Loucy (cell line): ENCODE data around the gene PPP1R10.

Source experiments
- H2AFZ ChIP-seq: fragments of 200-600 bp; sonication (generic); 2 replicates; pipeline ENCODE4 v1.6.0; 2016; ENCODE audit warnings: antibody characterized with exemption, mild to moderate bottlenecking, low read length, moderate library complexity
- H3F3A ChIP-seq: fragments of 200-600 bp; 2 replicates; pipeline ENCODE4 v1.6.0; 2016; ENCODE audit warnings: antibody characterized with exemption, low read depth, mild to moderate bottlenecking
- H3K27me3 ChIP-seq: fragments of 200-600 bp; sonication (generic); 2 replicates; pipeline ENCODE4 v1.6.1; 2014; ENCODE audit warnings: low read length, mild to moderate bottlenecking; ENCODE audit not compliant: insufficient read depth, poor library complexity, severe bottlenecking
- H3K36me3 ChIP-seq: fragments of 200-600 bp; sonication (generic); 2 replicates; pipeline ENCODE4 v1.6.1; 2016; ENCODE audit warnings: low read length; ENCODE audit not compliant: insufficient read depth
- H3K4me1 ChIP-seq: fragments of 200-600 bp; sonication (generic); 2 replicates; pipeline ENCODE4 v1.5.1; 2014; ENCODE audit warnings: low read length, mild to moderate bottlenecking; ENCODE audit not compliant: insufficient read depth, poor library complexity, severe bottlenecking
- H3K4me2 ChIP-seq: fragments of 200-600 bp; sonication (generic); 2 replicates; pipeline ENCODE4 v1.6.0; 2014; ENCODE audit warnings: antibody characterized with exemption, low read length, low read depth, mild to moderate bottlenecking; ENCODE audit not compliant: poor library complexity, severe bottlenecking
- H3K4me3 ChIP-seq: fragments of 200-600 bp; sonication (generic); 2 replicates; pipeline ENCODE4 v1.5.1; 2014; ENCODE audit warnings: low read length, mild to moderate bottlenecking, mixed read lengths; ENCODE audit not compliant: poor library complexity, severe bottlenecking
- H3K79me2 ChIP-seq: fragments of 200-600 bp; sonication (generic); 2 replicates; pipeline ENCODE4 v1.6.1; 2014; ENCODE audit warnings: low read length; ENCODE audit not compliant: insufficient read depth
- H3K9ac ChIP-seq: fragments of 200-600 bp; sonication (generic); 2 replicates; pipeline ENCODE4 v1.6.0; 2014; ENCODE audit warnings: mild to moderate bottlenecking, low read depth, low read length, moderate library complexity; ENCODE audit not compliant: poor library complexity, severe bottlenecking
- H3K9me2 ChIP-seq: fragments of 200-600 bp; sonication (generic); replicated peaks from 2 replicates; pipeline ENCODE4 v1.6.1; 2016; ENCODE audit warnings: low read depth, low read length, mixed read lengths
- H3K9me3 ChIP-seq: fragments of 200-600 bp; sonication (generic); 2 replicates; pipeline ENCODE4 v1.6.1; 2014; ENCODE audit warnings: mild to moderate bottlenecking, antibody characterized with exemption, low read length, low read depth; ENCODE audit not compliant: insufficient read depth
- H4K20me1 ChIP-seq: fragments of 200-600 bp; sonication (generic); 2 replicates; pipeline ENCODE4 v1.6.0; 2014; ENCODE audit warnings: antibody characterized with exemption, low read length, mild to moderate bottlenecking; ENCODE audit not compliant: insufficient read depth, poor library complexity, severe bottlenecking
- CTCF ChIP-seq: fragments of 200-600 bp; sonication (generic); conservative IDR thresholded peaks from 2 replicates; pipeline ENCODE4 v1.5.1; 2014; ENCODE audit warnings: mild to moderate bottlenecking, antibody characterized with exemption, low read length
- EZH2phosphoT487 ChIP-seq: fragments of 200-600 bp; IDR thresholded peaks from 2 replicates; pipeline ENCODE4 v1.6.1; 2018; ENCODE audit warnings: antibody characterized with exemption, mild to moderate bottlenecking, moderate library complexity, borderline replicate concordance

The PPP1R10 gene

DNA sequence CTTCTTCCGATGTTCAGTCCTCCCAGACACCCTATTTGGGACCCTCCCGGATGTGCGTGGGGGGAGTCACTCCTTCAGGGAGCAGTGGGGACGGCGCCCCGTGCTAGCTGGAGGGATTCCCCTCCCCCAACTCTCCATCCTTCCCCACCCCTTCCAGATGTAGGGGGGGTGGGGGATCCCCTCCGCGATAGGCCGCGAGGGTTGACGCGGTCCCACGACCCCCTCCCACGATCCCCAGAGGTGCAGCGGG is 61.3 kb downstream of the PPP1R10 start:
- Histone ChIP-seq H3K9me2 (no peaks in the 10 kb centered on the region), H3K36me3 (peaks cover 35% of the 10 kb centered on the region; the same call in 1 of the 2 replicates), H2AFZ (peak overlapping the region; percentile 93), H3K9ac (peak overlapping the region; percentile 89), H3K4me2 (peak overlapping the region; percentile 96), H3K27me3 (no peaks in the 10 kb centered on the region), H4K20me1 (peaks cover 37% of the 10 kb centered on the region), H3K79me2 (peaks cover 65% of the 10 kb centered on the region), H3K4me1 (peaks cover 29% of the 10 kb centered on the region), H3K4me3 (peak overlapping the region; percentile 85), H3F3A (no peaks in the 10 kb centered on the region), H3K9me3 (no peaks in the 10 kb centered on the region)
- no peak for TF ChIP-seq CTCF
- no peak for TF ChIP-seq EZH2phosphoT487

DNA sequence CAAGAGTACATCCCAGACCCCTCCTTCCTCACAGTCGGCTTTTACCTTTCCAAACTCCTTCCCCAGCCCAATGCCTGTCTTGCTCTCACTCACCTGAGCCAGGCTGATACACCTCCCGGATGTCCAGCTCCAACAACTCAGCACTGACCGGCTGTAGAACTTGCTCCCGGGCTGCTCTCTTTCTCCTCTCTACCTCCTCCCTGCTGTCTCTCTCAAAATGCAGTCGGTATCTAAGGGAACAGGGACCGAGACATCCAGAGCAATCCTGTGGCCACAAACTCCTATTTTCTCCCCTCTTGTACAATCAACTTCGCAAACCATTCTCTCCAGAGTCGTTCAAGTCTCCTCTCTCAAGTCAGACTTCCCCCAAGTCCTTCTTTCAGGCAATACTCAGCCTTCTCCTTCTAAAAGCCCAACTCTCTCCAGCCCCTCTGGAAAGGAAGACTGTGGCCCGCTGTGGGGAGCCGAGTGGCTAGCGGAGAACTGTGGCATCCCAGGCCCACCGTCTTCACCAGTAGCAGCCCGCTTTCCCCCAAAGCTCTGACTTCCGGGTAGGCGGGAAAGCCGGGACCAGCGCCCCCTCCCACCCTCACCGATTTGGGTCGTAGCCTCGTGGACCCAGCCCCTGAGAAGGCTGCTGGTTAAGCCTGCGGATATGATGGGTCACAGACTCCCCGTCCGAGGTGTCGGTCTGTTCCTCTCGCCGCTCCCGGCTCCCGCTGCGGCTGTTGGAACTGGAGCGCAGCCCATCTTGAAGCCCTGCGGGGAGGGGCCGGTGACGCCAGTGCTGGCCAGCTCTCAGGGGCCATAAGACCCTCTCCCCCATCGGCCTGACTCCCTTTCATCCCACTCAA is 61.9 kb downstream of the PPP1R10 start:
- Histone ChIP-seq H3K9me2 (no peaks in the 10 kb centered on the region), H3K4me3 (peak overlapping the region; percentile 85), H4K20me1 (peaks cover 37% of the 10 kb centered on the region), H3K27me3 (no peaks in the 10 kb centered on the region), H3K4me2 (peak overlapping the region; percentile 96), H3K4me1 (peaks cover 29% of the 10 kb centered on the region), H3K36me3 (peaks cover 40% of the 10 kb centered on the region; the same call in 1 of the 2 replicates), H2AFZ (peak overlapping the region; percentile 93), H3K79me2 (peaks cover 65% of the 10 kb centered on the region), H3F3A (no peaks in the 10 kb centered on the region), H3K9me3 (no peaks in the 10 kb centered on the region), H3K9ac (peak overlapping the region; percentile 89)
- TF ChIP-seq EZH2phosphoT487 (no peak), CTCF (no peak)

DNA sequence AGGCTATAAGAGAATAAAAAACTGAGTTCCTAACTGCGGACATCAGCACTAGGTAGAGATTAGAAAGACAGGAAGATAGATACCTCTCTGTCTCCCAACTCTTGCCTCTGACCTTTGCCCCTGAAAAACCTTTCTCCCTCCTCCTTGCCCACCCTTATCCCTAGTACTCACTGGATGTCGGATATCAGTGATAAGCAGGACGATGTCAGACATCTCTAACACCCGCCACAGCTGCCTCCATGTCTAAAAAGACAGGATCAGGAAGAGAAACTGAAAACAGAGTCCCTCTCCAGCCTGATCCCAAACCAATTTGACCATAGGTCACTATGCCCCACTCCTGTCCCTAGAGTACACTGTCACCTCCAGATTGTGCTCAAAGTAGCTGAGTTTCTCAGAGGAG is 62.6 kb downstream of the PPP1R10 start:
- Histone ChIP-seq H3K27me3 (no peaks in the 10 kb centered on the region), H3K9me3 (no peaks in the 10 kb centered on the region), H3K79me2 (peaks cover 60% of the 10 kb centered on the region), H4K20me1 (peaks cover 33% of the 10 kb centered on the region), H3K36me3 (peaks cover 44% of the 10 kb centered on the region; the same call in 1 of the 2 replicates), H3K9ac (peak overlapping the region; percentile 89), H2AFZ (no peak overlapping the region), H3K4me3 (peak overlapping the region; percentile 85), H3K4me1 (peaks cover 29% of the 10 kb centered on the region), H3K4me2 (peak overlapping the region; percentile 96), H3F3A (no peaks in the 10 kb centered on the region), H3K9me2 (no peaks in the 10 kb centered on the region)
- TF ChIP-seq EZH2phosphoT487 = no peak
- no peak for TF ChIP-seq CTCF
